GM19035 (cell line): ENCODE results near the gene TENM3.
"Not testable (repeated sequence)": the region's sequence is repeated elsewhere in the genome, so short reads cannot be mapped to it uniquely, and the experiment has no call there.

Experiments used
- ATAC-seq: cut with Tn5 transposase; IDR thresholded peaks from one replicate; pipeline ENCODE4 v1.9.1; 2021; ENCODE audit not compliant: unreplicated experiment

Gene TENM3

GRCh38 chr4:182325848-182326255, 82.7 kb downstream of the TENM3 start:
- ATAC-seq, result no peak

DNA sequence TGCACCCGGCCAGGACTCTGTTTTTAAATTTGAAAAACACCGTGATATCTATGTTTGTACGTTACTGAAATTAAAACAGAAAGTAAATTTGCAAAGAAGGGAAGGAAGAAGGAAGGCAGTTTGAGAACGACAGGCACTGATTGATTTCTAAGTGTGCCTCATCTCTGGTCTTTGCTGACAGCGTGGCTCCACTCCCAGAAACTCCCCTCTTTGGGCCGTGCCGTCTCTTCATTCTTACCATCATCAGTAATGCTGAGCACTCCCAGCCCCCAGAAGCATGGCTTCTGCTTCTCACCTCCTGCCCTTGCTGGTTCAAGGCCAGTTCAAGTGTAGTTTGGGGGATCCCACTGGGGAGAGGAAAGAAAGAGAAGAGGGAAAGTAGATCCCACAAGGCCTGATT, 85.3 kb downstream of the TENM3 start:
- ATAC-seq, result no peak

DNA sequence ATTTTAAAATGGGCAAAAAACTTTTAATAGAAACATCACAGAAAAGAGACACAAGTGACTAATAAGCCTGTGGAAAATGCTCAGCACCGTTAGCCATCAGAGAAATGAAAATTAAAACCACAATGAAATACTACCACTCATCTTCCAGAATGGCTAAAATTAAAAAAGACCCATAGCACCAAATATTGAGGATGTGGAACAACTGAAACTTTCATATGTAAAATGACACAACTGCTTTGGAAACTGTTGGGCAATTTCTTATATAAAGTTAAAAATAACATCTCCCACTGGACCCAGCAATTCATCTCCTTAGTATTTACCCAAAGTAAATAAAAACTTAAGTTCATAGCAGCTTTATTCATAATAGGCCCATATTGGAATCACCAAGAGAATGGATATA, 94.2 kb downstream of the TENM3 start:
- ATAC-seq, result no peak

- no peak for ATAC-seq
These were observed 94.9 kb downstream of the TENM3 start for GRCh38 chr4:182338063-182338462.

GRCh38 chr4:182338746-182339145, 95.5 kb downstream of the TENM3 start:
- no peak for ATAC-seq

DNA sequence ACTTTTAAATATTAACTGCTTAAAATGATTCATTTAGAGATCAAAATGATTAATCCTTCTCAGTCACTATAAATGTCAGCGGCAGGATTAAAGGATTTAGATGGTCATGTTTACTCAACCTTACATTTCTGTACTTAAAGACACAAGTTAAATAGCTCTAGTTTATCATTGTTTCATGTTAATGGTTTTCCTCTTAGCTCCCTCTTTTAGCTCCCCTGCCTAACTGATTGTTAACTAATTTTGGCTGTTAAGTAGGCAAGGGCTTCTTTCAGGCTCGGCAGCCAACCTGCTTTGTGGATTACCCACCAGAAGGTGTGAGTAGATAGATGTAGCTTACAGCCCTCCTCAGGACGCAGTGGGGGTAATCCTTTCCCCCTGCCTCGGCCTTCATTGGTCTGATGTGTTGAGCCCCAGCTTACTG, 96.0 kb downstream of the TENM3 start:
- ATAC-seq, result no peak

GRCh38 chr4:182343453-182343852, 100.3 kb downstream of the TENM3 start:
- ATAC-seq, result no peak

DNA sequence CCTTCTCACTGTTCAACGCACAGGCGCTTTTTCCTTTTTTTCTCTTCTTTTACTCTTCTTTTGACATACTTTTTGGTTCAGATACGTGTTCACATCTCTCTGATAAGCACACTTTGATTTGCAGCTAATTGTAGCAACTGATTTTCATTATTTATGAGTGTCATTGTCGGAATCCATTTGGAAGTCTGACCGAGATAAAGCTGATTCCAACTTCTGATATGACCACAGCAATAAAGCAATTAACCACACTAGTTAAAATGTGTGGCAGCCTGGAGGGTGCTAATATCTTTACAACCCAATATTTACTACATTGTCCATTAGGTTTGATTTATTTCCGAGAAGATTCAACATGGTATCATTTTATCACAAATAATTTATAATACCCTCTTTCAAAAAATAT, 101.8 kb downstream of the TENM3 start:
- no peak for ATAC-seq

- ATAC-seq, result no peak
These were observed 103.0 kb downstream of the TENM3 start for GRCh38 chr4:182346250-182346649.

GRCh38 chr4:182346675-182347375, 103.6 kb downstream of the TENM3 start:
- ATAC-seq, result no peak

- ATAC-seq, result no peak
These were observed 105.7 kb downstream of the TENM3 start for GRCh38 chr4:182348779-182349326.

DNA sequence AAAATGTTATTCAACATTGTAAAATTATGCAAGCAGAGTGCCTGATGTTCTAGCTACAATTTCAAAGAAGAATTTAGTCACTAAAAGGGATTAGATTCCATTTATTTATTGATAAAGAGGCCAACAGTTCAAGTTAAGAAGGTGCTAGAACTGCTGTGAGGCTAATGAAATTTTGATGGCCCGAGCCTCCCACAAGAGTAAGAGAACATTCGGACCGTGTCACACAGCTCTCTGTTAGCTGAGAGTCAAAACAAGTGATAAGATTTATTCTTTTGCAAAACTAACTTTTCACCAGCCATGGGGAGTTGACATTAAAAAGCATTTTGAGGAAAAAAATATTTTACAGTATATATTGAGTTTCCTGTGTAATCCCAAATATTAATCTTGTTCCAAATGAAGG, 106.8 kb downstream of the TENM3 start:
- ATAC-seq, result no peak

GRCh38 chr4:182351485-182351884, 108.3 kb downstream of the TENM3 start:
- no peak for ATAC-seq

GRCh38 chr4:182354106-182354505, 110.9 kb downstream of the TENM3 start:
- ATAC-seq, result no peak

GRCh38 chr4:182354867-182355266, 111.7 kb downstream of the TENM3 start:
- ATAC-seq, result no peak

DNA sequence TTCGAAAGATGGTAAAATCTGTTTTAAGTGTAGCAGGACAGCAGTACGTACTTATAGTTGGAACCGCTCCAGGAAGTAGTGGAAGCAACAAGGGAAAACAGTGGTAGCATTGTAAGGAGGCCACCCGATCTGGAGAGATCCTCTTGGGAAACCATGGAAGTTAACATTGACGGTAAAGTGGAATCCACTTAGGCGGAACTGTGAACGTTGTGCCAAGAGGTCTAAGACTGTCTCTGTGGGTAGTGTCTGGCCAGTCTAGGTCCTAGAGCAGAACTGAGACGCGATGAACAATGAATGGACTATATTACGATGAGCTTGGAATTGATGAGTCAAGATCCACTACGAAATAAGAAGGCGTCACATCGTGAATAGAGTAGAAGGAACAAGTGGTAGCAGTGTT, 124.0 kb downstream of the TENM3 start:
- ATAC-seq, result no peak

- no peak for ATAC-seq
These were observed 126.0 kb downstream of the TENM3 start for GRCh38 chr4:182369211-182369610.

GRCh38 chr4:182370491-182370890, 127.3 kb downstream of the TENM3 start:
- no peak for ATAC-seq

GRCh38 chr4:182380771-182381181, 137.6 kb downstream of the TENM3 start:
- ATAC-seq, result no peak

DNA sequence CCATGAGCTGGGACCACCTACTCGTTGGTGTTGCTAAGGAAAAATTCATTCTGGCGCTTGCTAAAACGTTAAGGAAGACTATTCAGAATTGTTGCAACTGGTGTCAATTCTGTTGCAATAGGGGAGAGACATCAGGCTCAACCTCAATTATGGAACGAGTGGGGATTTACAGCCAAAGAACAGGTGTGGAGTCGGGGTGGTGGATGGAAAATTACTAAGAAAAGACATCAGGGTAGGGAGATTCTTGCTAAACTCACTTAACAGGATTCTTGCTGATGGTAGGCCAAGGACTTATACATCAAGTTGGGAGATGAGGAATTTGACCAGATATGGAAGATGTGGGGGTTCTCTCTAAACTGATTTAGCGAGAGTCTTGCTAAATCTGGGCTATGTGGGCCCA, 139.7 kb downstream of the TENM3 start:
- ATAC-seq, result no peak

- ATAC-seq, result no peak
These were observed 141.5 kb downstream of the TENM3 start for GRCh38 chr4:182384631-182385091.

DNA sequence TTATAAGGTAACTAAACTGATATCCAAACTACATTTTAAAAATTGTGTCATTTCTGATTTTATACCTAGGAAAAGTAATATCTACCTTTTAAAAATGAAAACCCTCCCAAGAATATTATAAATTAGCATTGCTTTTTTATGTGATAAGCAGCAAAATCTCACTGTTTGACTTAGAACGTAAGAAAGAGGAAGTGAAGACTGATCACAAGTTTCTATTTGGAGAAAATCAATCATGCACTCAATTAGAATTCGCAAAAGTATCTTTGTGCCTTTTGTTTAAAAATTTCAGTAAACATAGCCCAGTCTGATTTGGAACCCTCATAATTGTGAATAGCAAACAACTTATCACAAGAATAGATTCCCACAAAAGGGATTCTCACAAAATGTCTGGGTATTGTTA, 142.7 kb downstream of the TENM3 start:
- ATAC-seq, result peak; percentile 55

DNA sequence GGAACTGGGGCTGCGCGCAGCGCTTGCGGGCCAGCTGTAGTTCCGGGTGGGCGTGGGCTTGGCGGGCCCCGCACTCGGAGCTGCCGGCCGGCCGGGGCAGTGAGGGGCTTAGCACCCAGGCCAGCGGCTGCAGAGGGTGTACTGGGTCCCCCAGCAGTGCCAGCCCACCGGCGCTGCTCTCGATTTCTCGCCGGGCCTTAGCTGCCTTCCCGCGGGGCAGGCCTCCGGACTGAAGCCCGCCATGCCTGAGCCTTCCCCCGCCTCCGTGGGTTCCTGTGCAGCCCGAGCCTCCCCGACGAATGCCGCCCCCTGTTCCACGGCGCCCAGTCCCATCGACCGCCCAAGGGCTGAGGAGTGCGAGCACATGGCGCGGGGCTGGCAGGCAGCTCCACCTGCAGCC, 143.4 kb downstream of the TENM3 start:
- ATAC-seq, result not testable (repeated sequence)
